Right ventricle myocardium superior (tissue), 1 donor: ENCODE results near the gene ZSWIM9. TPM values are rescaled to one million over a fixed set of nuclear protein-coding genes. Genes with fewer than 3 reads are reported as not detected.

Experiments
- ATAC-seq: fragments of 200-7000 bp; cut with Tn5 transposase; one replicate; pipeline ENCODE4 v1.9.1; 2020; ENCODE audit warnings: mild to moderate bottlenecking; ENCODE audit not compliant: poor library complexity
- DNase-seq: peaks from one replicate; pipeline ENCODE4 v3.0.0-alpha.2; 2020
- intact Hi-C: fragments of 100-400 bp; cut with DNase I; formaldehyde crosslinking; loops from one replicate; pipeline ENCODE4 v1.11.2; 2022
- total RNA-seq: library from RNA; stranded (reverse); fragmentation: NEBNext Ultra II Directional; extraction: Animal tissue kit (Norgen Biotek cat#: 25700); gene quantifications from one replicate; pipeline ENCODE4 v1.2.1, GENCODE V29; 2021
- donor health status: DM: no; HTN: yes; CAD: no; lungs with severe emphysema.

The ZSWIM9 gene
- total RNA-seq, 1 donor from 2014 or later: 6.9 TPM

DNA sequence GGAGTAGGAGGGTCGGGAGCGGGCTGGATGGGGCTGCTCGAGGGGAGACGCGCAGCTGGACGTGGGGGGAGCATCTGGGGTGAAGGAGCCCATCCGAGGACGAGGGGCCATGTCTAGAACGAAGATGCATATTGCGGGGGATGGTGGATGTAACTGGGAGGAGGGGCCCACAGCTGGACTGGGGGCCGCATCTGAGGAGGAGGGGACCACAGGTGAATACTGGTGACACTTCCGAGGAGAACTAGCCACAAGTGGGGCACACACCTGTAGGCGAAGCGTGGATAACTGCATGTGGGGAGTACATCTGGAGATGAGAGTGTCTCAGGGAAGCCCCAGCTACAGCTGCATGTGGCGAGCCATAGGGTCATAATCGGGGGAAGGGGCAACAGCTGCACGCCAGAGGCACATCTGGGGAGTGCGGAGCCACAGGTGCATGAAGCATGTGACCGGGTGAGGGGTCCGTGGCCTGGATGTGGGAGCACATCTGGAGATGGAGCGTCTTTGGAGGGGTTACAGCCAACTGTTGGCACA lies 402 bp downstream of the ZSWIM9 start:
- DNase-seq (no peak), ATAC-seq (no peak)
- intact Hi-C loops: no loop called here

DNA sequence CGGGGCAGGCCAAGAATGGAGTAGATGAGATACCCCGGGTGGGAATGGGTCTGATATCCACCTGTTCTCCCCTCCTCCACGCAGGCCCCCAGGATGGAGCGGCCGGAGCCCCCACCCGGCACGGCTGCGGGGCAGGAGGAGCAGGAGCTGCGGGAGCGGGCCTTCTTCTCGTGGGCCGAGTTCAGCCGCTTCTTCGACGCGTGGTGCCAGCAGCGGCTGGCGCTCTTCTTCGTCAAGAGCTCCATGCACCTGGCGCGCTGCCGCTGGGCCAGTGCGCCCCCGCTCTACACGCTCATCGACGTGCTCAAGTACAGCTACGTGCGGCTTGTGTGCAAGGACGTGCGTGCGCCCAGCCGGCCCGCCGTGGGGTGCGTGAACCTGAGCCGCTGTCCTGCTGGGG lies 1.2 kb downstream of the ZSWIM9 start:
- no peak for DNase-seq
- ATAC-seq: no peak
- intact Hi-C loops: no loop called here

DNA sequence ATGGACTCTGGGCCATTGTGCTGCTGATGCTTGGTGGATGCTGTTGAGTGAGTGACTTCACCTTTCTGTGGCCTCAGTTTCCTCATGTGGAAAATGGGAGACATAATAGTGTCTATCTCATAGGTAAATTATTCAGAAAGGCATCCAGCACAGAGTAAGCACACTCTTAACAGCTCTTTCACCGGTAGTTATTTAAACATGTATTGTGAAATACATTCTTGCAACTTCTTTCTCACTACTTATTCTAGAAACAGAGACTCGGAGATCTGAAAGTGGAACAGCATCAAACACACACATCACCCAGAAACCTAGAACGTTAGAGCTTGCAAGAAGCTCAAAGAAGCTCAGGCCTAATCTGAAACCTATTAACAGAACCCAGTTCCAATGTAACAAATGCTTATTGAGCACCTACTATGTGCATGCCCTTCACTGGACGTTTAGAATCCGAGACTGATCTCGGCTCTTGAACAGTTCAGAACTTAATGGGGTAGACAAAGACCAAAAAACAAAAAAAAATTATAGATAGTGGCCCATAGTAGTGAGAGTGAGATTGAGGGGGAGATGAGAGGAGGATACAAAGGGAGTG lies 4.1 kb downstream of the ZSWIM9 start:
- intact Hi-C loops: no loop called here
- ATAC-seq (no peak), DNase-seq (no peak)

DNA sequence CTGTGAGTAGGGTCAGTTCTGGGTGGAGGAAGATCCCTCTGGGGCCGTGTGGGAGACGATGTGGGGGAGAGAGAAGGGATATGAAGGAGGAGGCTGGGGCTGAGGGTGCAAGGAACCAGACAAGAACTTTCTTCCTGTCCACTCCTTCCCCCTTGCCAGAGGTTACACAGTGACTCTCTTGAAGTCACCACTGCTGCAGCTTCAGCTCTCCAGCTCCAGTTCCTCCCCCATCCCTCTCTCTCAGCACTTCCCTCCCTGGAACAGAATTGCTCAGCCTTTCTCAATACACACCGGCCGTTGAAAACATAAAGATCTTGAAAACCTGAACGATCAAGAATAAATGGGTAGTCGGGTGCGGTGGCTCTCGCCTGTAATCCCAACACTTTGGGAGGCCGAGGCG lies 5.1 kb downstream of the ZSWIM9 start:
- intact Hi-C loops: no loop called here
- DNase-seq: no peak
- ATAC-seq: no peak

DNA sequence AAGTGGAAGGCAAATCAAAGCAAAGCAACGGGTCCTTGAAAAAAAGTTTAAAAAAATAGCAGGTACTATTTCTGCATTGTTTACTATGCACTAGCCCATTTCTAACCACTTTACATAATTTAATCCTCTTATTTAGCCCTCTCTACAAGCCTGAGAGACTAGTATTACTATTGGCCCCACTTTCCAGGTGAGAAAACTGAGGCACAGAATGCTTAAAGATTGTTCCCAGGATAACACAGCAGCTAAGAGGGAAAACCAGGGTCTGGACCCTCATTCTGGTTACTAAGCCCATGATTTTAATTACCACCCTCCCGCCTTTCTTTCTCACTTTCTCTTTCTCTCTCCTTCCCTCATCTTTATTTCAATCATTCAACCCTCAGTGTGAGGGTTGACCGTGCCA lies 5.7 kb downstream of the ZSWIM9 start:
- DNase-seq: no peak
- intact Hi-C loops: no loop called here
- ATAC-seq: no peak

DNA sequence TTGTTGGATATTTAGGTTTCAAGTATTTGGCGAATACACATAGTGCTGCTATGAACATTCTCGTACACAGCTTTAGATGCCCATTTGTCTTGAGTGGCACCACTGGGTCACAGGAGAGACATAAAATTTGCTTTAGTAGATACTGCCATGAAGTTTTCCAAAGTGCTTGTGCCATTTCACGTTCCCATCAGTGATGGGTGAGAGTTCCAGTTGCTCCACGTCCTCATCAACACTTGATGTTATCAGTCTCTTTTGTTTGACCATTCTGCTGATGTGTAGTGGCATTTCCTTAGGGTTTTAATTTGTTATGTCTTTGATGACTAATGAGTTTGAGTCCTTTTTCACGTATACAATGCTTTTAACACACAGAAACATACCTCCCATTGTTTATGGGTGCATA lies 11.0 kb downstream of the ZSWIM9 start:
- no peak for DNase-seq
- ATAC-seq: no peak
- intact Hi-C loops: no loop called here

DNA sequence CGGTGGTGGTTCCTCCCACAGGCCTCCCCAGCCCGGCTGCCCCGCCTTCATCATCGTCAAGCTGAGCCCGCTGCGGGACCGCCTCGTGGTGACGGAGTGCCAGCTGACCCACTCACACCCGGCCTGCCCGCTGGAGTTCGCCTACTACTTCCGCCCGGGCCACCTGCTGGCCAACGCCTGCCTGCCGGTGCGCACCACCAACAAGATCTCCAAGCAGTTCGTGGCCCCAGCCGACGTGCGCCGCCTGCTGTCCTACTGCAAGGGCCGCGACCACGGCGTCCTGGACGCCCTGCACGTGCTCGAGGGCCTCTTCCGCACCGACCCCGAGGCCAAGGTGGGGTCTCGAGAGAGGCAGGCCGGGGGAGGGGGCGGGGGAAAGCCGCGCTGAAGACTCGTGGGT lies 12.0 kb downstream of the ZSWIM9 start:
- ATAC-seq (no peak), DNase-seq (no peak)
- intact Hi-C loops: no loop called here

- DNase-seq: no peak
- ATAC-seq: no peak
- intact Hi-C loops: no loop called here
Observed at GRCh38 chr19:48183356-48183755, 12.9 kb downstream of the ZSWIM9 start.

- intact Hi-C loops: no loop called here
Observed at GRCh38 chr19:48186015-48186414, 15.5 kb downstream of the ZSWIM9 start.

GRCh38 chr19:48186541-48186991 lies 16.1 kb downstream of the ZSWIM9 start:
- no peak for DNase-seq
- intact Hi-C loops: no loop called here
- no peak for ATAC-seq

More at GRCh38 chr19:48186015-48186414, 15.5 kb downstream of the ZSWIM9 start:
- ATAC-seq: no peak
- no peak for DNase-seq

- ATAC-seq (no peak), DNase-seq (no peak)
- intact Hi-C loops: no loop called here
Observed at GRCh38 chr19:48190288-48190884, 19.9 kb downstream of the ZSWIM9 start.

GRCh38 chr19:48190885-48191284 lies 20.4 kb downstream of the ZSWIM9 start:
- ATAC-seq (no peak), DNase-seq (no peak)
- intact Hi-C loops: no loop called here

DNA sequence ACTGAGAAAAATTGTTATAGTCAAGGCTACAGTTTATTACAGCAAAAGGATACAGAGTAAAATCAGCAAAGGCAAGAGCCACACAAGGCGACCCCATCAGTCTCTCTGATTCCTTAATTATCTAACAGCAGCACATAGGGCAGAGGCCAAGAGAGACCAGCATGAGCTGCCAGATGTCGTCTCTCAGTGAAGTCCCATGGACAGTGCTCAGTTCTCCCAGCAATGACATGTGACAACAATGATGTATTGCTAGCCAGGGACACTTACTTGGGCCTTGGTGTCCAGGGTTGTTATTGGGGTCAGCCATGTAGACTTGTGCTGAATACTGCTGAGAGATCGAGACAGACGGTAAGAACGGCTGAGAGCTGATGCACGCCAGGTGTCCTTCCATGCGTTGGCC lies 22.3 kb downstream of the ZSWIM9 start:
- intact Hi-C loops: no loop called here
- ATAC-seq (no peak), DNase-seq (no peak)

DNA sequence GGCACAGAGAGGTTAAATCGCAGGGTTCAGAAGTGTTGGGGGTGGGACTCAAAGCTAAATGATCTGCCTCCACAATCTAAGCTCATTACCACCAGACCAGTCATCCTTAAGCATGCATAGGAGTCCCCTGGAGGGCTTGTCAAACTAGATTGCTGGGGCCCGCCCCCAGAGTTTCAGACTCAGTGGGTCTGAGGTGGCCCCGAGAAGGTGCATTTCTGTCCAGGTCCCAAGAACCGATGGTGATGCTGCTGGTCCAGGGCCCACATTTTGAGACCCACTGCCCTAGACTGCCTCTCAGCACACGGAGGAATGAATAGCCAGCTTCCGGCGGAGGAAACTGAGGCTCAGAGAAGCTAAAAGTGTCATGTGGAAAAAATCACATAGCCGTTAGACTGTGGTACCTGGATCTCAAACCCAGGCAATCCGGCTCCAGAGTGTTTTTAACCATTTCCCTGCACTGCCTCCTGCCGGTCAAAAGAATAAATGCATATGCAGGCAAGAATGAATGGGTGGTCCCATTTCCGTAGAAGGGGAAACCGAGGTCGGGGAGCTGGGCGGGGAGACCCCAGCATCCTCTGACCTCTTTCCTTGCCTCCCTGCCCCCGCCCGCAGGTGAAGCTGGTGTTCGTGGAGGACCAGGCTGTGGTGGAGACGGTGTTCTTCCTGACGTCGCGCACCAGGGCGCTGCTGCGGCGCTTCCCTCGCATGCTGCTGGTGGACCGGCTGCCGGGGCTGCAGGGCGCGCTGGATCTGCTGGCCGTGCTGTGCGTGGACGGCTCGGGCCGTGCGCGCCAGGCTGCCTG lies 23.8 kb downstream of the ZSWIM9 start:
- no peak for ATAC-seq
- DNase-seq: no peak
- intact Hi-C loops: no loop called here

DNA sequence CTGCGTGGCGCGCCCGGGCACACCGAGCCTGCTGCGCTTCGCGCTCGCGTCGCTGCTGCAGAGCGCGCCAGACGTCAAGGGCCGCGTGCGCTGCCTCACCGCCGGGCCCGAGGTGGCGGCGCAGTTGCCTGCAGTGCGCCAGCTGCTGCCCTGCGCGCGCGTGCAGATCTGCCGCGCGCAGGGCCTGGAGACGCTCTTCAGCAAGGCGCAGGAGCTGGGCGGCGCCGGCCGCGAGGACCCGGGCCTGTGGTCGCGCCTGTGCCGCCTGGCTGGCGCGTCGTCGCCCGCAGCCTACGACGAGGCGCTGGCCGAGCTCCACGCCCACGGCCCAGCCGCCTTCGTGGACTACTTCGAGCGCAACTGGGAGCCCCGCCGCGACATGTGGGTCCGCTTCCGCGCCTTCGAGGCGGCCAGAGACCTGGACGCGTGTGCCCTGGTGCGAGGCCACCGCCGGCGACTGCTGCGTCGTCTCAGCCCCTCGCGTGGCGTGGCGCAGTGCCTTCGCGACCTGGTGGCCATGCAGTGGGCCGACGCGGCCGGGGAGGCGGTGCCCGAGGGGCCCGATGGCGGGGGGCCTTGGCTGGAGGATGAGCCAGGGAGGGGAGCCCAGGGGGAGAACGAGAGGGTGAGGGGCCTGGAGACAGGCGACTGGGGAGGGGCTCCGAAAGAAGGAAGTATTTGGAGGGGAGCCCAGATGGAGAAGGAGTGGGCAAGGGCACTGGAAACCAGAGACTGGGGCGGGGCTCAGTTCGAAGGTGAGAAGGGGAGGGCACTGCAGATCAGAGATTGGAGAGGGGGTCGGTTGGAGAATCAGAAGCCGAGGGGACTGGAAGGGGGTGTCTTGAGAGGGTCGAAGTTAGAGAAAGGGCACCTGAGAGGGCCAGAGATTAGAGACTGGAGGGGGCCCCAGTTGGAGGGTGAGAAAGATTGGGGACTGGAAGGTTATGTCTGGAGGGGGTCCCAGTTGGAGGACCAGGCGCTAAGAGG lies 24.7 kb downstream of the ZSWIM9 start:
- intact Hi-C loops: no loop called here
- no peak for DNase-seq
- ATAC-seq: no peak

- DNase-seq (peak; percentile 45), ATAC-seq (peak; percentile 29)
- intact Hi-C loops: no loop called here
Observed at GRCh38 chr19:48196321-48196763, 25.9 kb downstream of the ZSWIM9 start.

DNA sequence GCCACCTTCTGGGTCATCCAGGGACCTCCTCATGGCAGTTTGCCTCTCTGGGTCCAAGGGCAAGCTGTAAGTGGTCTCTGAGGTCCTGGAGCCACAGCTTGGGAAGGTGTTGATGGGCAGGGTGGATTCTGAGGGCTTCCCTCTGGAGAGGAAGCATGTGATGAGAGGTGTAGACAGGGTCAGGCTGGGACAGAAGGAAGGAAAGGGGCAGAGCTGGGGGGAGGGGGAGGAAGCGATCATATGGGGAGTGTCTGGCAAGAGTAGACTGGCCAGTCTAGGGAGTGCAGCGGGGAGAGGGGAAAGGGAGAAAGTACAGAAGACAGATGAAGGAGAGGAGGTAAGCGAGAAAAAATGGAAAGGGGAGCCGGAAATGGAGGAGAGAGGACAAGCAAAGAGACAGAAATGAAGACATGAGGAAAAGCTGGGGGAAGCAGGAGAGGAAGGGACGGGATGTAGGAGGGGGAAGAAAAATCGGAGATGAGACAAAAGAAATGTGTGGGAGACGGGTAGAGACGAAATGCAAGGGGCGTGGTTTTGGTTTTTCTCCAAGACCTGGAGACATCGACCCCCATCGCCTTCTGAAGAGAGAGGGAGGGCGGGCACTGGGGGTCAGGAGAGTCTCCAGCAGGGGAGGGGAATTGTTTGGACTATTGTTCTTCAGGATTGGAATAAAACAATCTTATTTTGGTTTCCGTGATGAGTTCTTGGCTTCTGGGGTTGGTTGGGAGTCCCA lies 26.6 kb downstream of the ZSWIM9 start:
- intact Hi-C loops: no loop called here
- peak; percentile 49 for ATAC-seq
- no peak for DNase-seq

DNA sequence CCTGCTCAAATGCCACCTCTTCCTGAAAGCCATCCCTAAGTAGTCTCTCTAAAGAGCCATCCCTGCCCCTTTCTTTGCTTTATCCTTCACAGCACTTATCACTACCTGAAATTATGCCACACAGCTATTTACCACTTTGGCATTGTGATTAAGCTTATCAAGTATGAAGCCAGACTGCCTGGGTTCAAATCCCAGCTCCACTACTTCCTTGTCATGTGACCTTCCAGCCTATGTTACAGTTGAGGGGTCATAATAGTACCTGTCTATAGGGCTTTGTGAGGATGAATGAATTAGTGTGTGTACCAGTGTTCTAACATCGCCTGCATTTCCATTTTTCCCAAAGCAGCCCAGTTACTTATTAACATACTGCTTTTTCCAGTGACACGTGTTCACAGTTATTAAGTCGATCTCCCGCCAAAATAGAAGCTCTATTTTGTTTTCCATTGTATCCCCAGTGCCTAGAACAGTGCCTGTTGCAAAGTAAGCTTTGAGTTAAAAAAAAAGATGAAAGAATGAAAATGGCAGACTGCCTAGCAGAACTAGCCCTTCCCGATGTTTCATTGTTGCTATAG lies 32.8 kb downstream of the ZSWIM9 start:
- DNase-seq (no peak), ATAC-seq (no peak)
- intact Hi-C loops: no loop called here
